Measurements from ENCODE around the gene ROBO1.

DNA sequence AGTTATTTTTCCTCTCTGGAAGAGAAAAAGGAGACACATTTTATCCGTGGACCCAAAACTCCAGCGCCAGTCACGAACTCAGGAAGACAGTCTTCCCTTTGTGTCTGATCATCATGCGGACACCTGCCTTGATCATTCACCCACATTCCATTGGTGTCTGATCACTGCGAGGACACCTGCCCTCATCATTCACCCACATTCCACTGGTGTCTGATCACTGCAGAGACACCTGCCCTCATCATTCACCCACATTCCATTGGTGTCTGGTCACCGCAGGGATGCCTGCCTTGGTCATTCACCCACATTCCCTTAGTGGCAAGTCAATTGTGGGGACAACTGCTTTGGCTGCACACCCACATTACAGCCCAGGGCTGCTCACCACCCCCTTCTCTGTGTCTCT is 148.9 kb downstream of the ROBO1 start:
- TF ChIP-seq POLR2AphosphoS5 (IDR thresholded peaks at IDR 0.05; ENCODE audit: insufficient read depth in 1 of 2, low read depth in 1 of 2) = no peak
- TF ChIP-seq, protein P1, sequence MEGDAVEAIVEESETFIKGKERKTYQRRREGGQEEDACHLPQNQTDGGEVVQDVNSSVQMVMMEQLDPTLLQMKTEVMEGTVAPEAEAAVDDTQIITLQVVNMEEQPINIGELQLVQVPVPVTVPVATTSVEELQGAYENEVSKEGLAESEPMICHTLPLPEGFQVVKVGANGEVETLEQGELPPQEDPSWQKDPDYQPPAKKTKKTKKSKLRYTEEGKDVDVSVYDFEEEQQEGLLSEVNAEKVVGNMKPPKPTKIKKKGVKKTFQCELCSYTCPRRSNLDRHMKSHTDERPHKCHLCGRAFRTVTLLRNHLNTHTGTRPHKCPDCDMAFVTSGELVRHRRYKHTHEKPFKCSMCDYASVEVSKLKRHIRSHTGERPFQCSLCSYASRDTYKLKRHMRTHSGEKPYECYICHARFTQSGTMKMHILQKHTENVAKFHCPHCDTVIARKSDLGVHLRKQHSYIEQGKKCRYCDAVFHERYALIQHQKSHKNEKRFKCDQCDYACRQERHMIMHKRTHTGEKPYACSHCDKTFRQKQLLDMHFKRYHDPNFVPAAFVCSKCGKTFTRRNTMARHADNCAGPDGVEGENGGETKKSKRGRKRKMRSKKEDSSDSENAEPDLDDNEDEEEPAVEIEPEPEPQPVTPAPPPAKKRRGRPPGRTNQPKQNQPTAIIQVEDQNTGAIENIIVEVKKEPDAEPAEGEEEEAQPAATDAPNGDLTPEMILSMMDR (IDR thresholded peaks at IDR 0.05) = no peak
- no peak for TF ChIP-seq POLR2A (IDR thresholded peaks at IDR 0.05)

Data from vagina (tissue), 2 donors.